HG03064 (cell line): Measurements from ENCODE around the gene EPHB2.
"Not testable (repeated sequence)": the region's sequence is repeated elsewhere in the genome, so short reads cannot be mapped to it uniquely, and the experiment has no call there.

Experiments used
- ATAC-seq: cut with Tn5 transposase; IDR thresholded peaks from one replicate; pipeline ENCODE4 v1.9.1; 2021; ENCODE audit warnings: low read depth; ENCODE audit not compliant: unreplicated experiment

Gene EPHB2

GRCh38 chr1:22831729-22832413 is 121.2 kb downstream of the EPHB2 start:
- ATAC-seq, result no peak

DNA sequence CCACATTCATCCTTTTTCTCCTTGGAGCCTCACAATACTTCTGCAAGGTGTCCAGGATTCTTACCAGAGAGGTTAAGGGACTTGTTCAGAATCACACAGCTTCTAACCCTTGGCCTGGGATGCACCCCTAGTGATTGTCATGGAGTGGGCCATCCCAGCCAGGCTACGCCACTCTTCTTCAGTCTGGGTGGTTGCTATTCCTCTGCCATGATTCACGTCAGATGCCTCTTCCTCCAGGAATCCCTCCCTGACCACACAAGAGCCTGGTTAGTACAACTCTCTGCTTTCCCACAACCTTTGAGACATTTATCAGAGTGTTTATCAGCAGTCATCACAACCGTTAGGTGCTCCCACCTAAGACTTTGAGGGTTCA is 121.8 kb downstream of the EPHB2 start:
- no peak for ATAC-seq

DNA sequence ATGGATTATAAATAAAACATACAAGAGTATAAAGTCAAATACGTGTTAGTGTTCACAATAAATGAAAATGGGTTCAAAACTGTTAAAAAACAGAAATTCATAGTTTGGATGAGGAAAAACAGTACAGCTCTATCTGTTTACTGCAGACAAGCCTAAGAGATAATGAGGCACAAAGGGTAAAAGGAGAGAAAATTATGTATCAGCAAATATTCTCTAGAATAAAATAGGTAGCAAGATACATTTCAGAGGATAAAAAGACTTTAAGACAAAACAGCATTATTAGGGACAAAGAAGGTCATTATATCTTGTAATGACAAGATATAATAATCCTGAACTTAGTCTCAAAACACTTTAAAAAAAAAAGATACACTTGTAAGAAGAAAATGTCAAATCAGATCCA is 123.1 kb downstream of the EPHB2 start:
- ATAC-seq, result no peak

GRCh38 chr1:22834420-22834819 is 123.8 kb downstream of the EPHB2 start:
- not testable (repeated sequence) for ATAC-seq

- ATAC-seq, result no peak
Observed at GRCh38 chr1:22835636-22836319, 125.1 kb downstream of the EPHB2 start.

DNA sequence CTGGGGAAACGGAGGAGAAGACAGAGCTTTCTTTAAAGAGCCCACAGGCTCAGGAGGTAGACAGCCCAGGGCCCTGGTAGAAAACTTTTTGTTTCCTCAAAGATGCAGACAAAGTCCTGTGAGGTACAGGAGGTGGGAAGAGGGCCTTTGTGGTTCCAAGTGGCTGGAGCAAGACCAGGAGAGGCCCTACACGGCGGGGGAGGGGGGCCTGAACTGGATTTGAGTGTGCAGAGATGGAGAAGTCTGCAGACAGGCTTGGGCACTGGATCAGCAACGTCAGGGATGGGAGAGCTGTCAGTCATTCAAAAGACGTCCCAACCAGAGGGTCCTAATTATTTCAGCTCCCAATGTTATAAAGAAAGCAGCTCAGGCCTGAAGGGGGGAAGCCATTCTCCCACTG is 126.2 kb downstream of the EPHB2 start:
- ATAC-seq, result no peak

GRCh38 chr1:22837332-22837731 is 126.7 kb downstream of the EPHB2 start:
- no peak for ATAC-seq

DNA sequence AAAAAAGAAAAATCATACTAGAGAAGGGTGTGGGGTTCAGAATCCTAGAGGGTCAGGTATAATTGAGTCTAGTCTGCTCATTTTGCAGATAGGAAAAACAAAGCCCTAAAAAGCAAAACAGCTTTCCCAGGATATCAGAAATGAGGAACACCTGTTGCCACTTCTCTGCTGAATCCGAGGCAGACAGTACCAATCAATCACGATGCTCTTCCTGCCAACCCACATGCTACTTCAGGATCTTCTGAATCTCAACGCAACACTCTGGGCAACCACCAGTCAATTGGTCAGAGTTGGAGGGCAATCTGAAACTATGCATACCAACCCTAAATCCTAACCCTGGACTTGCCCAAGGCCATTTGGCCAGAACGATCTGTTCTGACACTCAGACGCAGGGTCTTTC is 128.3 kb downstream of the EPHB2 start:
- no peak for ATAC-seq

- no peak for ATAC-seq
Observed at GRCh38 chr1:22839806-22840205, 129.2 kb downstream of the EPHB2 start.

GRCh38 chr1:22841142-22841541 is 130.5 kb downstream of the EPHB2 start:
- ATAC-seq, result no peak

- ATAC-seq, result no peak
Observed at GRCh38 chr1:22841860-22842281, 131.2 kb downstream of the EPHB2 start.

- ATAC-seq, result not testable (repeated sequence)
Observed at GRCh38 chr1:22843441-22844183, 133.0 kb downstream of the EPHB2 start.

GRCh38 chr1:22844621-22845020 is 134.0 kb downstream of the EPHB2 start:
- no peak for ATAC-seq

GRCh38 chr1:22845398-22845935 is 134.8 kb downstream of the EPHB2 start:
- ATAC-seq, result no peak

- no peak for ATAC-seq
Observed at GRCh38 chr1:22846458-22846857, 135.8 kb downstream of the EPHB2 start.

- no peak for ATAC-seq
Observed at GRCh38 chr1:22847249-22847648, 136.6 kb downstream of the EPHB2 start.

- ATAC-seq, result no peak
Observed at GRCh38 chr1:22847709-22848108, 137.1 kb downstream of the EPHB2 start.

- ATAC-seq, result no peak
Observed at GRCh38 chr1:22848405-22848804, 137.8 kb downstream of the EPHB2 start.

DNA sequence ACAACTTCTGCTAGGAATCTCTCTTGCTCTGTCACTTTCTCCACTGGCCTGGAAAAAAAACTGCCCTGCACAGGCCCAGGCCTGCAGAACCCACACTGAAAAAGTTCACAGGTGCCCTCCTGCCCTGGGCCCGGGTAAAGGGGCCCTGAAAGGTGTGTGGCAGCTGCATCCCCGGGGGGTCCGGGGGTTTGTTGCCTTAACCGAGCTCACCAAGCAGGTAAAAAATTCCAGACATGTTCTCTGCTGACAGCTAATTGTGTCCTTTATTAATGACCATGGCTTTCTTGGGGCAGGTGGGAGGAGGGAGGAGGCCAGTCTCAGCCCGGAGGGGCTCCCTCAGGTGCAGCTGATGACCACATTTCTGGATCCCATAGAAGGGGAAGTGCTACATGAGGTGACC is 139.1 kb downstream of the EPHB2 start:
- no peak for ATAC-seq

DNA sequence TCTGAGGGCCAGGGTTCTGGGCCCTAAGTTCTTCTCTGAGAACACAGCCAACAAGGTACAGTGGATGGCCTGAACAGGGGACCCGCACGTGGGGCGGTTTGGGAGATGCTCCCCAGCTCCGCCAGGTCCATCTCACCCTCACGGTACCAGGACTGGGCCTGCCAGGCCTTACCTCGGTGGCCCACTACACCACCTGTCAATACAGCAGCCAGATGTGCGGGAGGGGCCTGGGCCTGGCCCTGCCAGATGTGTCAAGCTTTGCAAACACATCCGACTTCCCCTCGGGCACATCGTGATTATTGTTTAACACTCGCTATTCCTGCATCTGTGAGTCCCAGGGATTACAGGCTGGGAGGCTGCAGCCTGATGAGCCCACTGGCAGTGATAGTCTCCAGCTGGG is 139.6 kb downstream of the EPHB2 start:
- no peak for ATAC-seq

DNA sequence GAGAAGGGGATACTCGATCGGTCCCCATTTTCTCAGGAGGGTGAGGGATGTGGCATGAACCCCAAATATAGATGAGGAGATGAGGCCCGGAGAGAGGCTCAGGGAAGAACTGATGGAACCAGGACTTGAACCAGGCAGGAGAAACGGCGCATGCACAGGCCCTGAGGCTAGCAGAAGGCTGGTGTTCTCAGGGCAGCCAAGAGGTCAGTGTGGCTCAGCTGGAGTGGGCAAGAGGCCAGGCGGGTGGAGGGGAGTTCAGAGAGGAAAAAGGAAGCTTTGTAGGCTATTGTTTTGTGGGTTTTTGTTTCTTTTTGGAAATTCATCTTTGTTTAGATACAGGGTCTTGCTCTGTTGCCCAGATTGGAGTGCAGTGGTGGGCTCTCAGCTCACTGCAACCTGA is 140.0 kb downstream of the EPHB2 start:
- ATAC-seq, result no peak
